OCI-LY3 (cell line): ENCODE data around the gene TACC2.

Experiments used
- EZH2phosphoT487 ChIP-seq: fragments of 200-600 bp; shearing (Covaris generic); IDR thresholded peaks from 2 replicates; pipeline ENCODE4 v1.6.1; 2018; ENCODE audit warnings: antibody characterized with exemption, mixed run types, low read depth
- TF ChIP-seq, protein P1 (sequence below): fragments of 200-600, 300-600 bp; sonication (generic); IDR thresholded peaks from 2 replicates; pipeline ENCODE4 v1.5.1; 2014; ENCODE audit warnings: antibody characterized with exemption, low read length, low read depth

- TF ChIP-seq EZH2phosphoT487: no peak
- TF ChIP-seq, protein P1, sequence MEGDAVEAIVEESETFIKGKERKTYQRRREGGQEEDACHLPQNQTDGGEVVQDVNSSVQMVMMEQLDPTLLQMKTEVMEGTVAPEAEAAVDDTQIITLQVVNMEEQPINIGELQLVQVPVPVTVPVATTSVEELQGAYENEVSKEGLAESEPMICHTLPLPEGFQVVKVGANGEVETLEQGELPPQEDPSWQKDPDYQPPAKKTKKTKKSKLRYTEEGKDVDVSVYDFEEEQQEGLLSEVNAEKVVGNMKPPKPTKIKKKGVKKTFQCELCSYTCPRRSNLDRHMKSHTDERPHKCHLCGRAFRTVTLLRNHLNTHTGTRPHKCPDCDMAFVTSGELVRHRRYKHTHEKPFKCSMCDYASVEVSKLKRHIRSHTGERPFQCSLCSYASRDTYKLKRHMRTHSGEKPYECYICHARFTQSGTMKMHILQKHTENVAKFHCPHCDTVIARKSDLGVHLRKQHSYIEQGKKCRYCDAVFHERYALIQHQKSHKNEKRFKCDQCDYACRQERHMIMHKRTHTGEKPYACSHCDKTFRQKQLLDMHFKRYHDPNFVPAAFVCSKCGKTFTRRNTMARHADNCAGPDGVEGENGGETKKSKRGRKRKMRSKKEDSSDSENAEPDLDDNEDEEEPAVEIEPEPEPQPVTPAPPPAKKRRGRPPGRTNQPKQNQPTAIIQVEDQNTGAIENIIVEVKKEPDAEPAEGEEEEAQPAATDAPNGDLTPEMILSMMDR: no peak
Measured at GRCh38 chr10:122044713-122045112, 55.8 kb downstream of the TACC2 start.
